ENCODE results near the gene ANO7.

The ANO7 gene

DNA sequence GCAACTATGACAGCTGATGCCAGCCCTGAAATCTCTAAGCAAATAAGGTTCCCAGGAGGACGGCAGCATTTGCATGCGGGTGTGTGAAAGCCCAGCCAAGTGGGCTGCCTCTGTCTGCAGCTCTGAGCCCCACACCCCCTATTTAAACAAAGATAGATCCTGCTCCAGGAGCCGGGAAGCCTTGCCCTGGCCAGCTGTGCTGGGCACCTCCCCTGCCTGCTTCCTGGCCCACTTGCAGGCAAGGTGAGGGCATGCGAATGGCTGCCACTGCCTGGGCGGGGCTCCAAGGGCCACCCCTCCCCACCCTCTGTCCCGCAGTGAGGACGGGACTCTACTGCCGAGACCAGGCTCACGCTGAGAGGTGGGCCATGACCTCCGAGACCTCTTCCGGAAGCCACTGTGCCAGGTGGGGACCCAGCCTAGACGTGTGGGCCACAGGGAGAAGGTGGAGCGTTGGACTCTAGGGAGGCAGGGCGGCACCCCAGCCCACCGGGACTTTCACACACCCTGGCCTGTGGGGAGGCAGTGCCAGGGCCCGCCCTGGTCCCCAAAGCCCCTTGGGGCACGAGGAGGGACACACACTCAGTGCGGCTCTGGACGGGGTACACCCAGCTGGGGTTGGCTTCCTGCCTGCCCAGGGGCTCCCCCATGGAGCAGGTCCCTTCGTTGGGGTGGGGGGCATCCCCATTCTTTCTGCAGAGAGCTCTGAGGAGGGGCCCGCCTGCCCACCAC, at the start of gene ANO7:
ANO7 (plus strand) TSS at position 317 of the 732 bp plus-strand sequence. CDS start 1,387 bp downstream, outside the sequence.
- no peak for DNase-seq (ENCODE audit: low read depth in 2 of 2)

- no peak for DNase-seq (ENCODE audit: low read depth in 2 of 2)
Observed at GRCh38 chr2:241139531-241140444, 48.7 kb upstream of the ANO7 start.

GRCh38 chr2:241140445-241140840, 48.0 kb upstream of the ANO7 start:
- no peak for DNase-seq (ENCODE audit: low read depth in 2 of 2)

DNA sequence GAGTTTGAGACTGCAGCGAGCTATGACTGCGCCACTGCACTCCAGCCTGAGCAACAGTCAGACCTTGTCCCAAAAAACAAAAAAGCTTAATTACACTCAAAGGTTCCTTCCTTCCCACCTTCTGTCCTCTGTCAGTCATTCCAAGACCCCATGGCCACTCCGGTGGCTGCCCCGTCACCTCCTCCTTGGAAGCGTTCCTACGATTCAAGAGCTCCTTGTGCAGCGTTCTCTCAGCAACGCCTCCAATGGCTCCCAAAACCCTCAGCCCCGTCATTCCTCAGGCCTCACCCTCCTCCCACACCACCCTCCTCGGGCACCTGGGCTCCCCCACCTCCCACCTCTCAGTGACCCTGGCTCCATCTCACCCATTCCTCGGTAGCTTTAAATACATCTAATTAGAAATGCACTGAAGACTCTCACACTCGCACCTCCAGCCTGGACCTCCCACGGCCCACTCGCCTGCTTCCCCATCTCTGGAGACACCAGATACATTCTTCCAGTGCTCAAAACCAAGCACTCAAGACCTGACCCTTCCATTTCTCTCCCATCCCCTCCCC, 47.2 kb upstream of the ANO7 start:
- no peak for DNase-seq (ENCODE audit: low read depth in 2 of 2)

GRCh38 chr2:241142063-241142462, 46.4 kb upstream of the ANO7 start:
- no peak for DNase-seq (ENCODE audit: low read depth in 2 of 2)

DNA sequence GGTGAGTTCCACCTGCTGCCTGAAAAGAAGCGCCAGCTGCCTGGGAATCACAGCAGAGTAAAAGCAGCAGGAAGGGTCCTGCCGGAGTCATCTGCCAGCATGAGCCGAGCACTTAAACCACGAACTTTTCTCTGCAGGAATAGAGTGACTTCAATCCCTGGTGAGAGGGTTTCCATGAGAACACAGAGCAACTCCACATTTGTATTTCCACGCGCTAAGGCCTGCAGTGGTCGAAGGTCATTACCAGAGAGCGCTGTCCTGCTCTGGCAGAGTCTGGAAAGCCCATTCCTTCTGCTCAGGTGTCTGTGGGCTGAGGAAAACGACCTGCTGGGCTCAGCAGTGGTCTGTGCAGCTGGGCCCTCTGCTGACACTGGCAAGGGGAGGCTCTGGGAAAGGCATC, 45.9 kb upstream of the ANO7 start:
- no peak for DNase-seq (ENCODE audit: low read depth in 2 of 2)

DNA sequence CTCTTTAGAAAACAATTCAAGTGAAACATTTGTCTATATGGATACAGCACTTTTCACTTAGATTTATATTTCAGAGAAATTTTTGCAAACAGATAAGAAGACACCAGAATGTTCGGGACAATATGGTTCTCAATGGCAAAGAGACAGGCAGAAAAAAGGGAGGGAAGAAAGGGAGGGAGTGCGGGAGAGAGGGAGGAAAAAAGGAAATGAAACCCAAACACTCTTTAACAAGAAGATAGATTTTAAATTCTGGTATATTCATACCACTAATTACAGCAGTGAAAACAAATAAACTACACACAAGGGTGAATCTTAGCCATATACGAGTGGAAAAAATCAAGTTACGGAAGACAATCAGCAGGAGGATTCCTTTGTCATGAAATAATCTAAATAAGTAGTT, 42.2 kb upstream of the ANO7 start:
- no peak for DNase-seq (ENCODE audit: low read depth in 2 of 2)

DNA sequence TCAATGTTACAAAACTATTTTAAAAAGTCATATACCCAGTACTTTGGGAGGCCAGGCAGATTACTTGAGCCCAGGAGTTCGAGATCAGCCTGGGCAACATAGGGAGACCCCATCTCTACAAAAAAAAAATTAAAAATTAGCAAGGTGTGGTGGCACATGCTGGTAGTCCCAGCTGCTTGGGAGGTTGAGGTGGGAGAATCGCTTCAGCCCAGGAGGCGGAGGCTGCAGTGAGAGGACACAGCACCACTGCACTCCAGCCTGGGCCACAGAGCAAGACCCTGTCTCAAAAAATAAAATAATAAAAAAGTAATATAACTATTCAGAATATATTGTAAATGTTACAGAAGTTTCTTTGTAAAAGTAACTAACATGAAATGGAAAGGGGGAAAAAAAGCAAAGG, 41.1 kb upstream of the ANO7 start:
- no peak for DNase-seq (ENCODE audit: low read depth in 2 of 2)

GRCh38 chr2:241148239-241148638, 40.2 kb upstream of the ANO7 start:
- DNase-seq (ENCODE audit: low read depth in 2 of 2) = no peak

- DNase-seq (ENCODE audit: low read depth in 2 of 2) = peak; percentile 78 to 83
Observed at GRCh38 chr2:241148891-241149674, 39.4 kb upstream of the ANO7 start, which contains the start of gene PASK. Gene PASK, minus strand, starts transcription at chr2:241149472. Its CDS starts 6,440 bp downstream, at chr2:241143032.

- DNase-seq (ENCODE audit: low read depth in 2 of 2) = no peak
Observed at GRCh38 chr2:241149675-241149924, 38.9 kb upstream of the ANO7 start.

DNA sequence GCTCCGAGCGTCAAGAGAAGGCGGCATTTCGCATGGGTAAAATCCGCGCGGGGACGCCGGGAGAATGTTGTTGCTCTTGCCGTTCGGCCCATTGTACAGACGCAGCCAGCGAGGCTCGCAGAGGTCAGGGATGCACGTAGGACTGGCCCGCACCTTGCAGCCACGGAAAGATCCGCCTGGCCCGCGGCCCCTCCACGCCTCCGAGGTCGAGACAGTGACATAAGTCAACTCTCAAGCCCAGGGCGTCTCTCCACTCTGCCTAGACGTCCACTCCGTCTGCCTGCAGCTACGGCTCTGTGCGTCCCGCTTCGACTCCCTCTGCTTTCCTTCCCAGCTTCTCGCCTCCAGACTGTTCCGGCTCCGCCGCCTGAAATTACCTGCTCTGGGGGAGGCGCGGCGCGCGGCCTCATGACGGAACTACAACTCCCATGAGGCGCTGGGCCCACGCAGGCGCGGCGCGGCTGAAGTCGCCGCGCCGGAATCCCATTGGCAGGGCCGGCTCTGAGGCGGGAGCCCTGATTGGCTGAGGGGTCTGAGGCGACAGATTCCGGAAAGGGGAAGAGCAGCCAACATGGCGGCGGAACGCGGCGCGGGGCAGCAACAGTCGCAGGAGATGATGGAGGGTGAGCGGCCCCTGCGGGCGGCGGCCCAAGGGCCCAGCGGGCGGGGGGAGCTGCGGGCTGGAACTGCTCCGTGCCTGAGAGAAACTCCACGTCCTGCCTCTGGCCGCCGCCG, 38.4 kb upstream of the ANO7 start, which contains the start of gene PPP1R7:
PPP1R7 (plus strand) TSS at position 543 of the 735 bp plus-strand sequence; CDS start at position 572, 29 bp downstream.
- DNase-seq (ENCODE audit: low read depth in 2 of 2) = peak; percentile 83 to 85

DNA sequence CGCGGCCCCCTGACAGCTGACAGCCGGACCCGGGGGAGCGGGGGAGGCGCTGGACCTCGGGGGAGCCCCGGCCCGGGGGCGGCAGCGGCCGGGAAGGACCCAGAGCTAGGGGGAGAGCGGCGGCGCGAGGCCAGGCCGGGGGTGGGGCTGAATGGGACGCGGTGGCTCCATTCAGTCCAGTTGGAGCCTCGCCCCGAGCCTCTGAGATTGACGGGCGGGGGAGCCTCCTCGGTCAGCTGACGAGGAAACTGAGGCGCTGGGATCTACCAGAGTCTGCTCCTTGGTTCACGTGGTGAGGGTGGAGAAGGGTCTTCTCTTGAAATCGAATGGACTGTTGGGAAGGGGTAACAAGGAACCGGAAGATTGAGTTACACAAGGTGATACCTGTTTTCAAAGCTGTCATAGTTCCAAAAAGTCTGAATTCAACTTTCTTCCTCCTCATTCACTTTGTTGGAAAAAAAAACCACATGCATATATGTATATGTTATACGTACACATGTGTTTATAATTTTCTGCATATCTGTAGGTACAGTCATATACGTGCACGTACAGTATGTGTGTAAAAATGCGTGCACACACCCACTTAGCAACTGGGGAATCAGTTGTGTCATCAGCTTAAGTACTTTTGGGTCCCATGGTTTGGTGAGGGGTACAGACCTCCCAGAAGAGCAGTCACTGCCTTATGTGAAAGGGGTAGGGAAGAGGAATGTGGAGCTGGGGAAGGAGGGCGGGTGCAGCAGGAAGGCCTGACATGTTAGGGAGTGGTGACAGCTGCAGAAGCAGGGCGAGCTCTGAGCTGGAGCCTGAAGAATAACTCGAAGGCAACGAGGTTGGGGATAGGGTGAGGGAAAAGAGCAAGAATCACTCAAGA, 37.6 kb upstream of the ANO7 start:
- no peak for DNase-seq (ENCODE audit: low read depth in 2 of 2)

DNA sequence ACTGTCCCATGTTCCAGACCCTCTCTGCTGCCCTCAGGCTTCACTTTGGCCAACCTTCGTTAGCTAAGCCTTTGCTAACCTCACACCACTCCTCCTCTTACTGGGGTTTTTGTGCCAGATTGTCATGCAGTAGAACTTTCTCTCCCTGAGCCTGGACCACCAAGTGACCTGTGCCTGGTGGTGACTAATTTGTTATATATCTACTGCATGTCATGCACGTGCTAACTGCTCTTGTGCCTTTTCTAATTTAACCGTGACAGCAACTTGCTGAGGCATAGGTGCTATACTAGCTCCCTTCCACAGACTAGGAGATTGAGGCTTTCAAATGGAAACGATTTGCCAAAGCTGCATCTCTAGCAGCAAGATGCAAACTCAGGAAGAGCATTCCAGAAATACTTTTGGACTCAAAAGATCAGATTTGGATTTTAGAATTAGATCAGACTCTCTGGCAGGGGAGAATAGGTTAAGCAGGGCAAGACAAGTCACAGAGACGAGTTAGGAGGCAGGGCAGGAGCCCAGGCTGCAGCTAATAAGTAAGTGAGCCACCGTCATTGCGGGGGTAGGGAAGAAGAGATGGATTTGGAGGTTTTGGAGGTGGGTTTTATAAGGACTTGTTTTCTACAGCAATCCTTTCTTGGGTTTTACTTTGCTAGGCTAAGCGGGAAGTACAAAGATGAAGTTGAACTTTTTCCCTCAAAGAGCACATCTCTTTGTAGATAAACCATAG, 36.4 kb upstream of the ANO7 start:
- no peak for DNase-seq (ENCODE audit: low read depth in 2 of 2)

DNA sequence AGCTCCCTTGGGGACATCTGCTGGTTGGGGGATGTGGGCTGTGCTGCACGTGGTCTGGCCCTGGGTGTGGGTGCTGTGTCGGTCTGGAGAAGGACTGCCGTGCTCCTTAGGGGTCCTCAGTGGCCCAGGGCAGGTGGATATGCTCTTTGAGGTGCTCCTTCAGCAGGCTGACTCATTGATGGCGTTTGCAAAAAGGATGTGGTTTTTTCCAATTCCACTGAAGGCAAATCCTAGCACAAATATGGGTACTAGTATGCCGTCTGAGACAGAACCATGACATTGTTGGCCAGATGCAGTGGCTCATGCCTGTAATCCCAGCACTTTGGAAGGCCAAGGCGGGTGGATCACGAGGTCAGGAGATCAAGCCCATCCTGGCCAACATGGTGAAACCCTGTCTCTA, 34.9 kb upstream of the ANO7 start:
- no peak for DNase-seq (ENCODE audit: low read depth in 2 of 2)

DNA sequence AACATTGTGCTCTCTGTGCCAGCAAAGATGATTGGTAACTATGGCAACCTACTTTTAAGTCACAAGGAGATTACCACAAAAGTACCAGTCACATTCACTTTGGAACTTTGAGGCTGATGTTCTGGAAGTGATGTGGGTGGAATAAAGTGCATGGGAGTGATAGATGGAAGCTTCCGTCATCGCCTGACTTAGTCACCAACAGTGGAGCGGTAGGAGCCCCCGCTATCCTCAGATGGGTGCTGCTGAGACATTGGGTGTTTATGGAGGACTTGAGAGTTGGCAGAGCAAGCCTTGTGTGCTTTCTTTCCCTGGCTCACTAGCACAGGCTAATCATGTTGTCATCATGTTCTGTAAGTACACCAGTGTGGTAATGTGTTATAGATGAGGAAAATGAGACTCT, 33.6 kb upstream of the ANO7 start:
- DNase-seq (ENCODE audit: low read depth in 2 of 2) = no peak

DNA sequence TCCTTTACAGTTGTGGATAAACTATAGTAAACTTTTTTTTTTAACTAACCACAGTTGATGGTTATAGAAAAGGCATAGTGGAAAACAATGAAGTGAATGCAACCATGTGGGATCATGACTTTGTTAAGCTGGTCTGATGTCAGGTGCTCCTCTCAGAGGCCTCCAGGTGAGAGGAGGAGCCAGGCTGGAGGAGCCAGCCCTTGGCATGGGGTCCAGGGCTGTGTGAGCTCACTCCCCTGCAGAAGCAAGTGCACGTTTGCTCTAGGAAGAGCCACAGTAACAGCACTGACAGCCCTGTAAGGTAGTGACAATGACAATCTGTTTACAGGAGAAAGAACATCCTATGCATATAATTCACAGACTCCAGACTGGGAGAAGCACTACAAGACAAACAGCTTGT, 32.5 kb upstream of the ANO7 start:
- no peak for DNase-seq (ENCODE audit: low read depth in 2 of 2)

DNA sequence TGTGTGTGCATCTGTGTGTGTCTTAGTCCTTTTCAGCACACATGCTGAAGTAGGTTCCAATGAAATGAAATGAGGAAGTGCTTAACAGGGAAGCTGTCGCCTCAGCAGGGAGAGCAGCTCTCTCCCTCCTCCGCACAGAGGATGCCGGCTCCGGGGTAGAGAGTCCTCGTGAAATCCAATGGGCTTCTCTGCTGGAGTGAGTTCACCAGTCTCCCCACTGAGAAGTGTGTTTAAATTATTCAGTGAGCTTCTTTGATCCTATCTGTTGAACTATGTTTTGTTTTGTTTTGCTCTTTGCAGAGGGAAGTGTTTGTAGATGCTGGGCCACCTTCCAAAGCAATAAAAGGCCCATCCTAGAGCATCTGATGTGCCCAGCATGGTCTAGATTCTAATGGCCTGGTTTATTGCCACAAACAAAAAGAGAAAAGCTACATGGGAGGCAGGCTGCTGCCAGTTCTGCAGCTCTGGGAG, 31.5 kb upstream of the ANO7 start:
- no peak for DNase-seq (ENCODE audit: low read depth in 2 of 2)

DNA sequence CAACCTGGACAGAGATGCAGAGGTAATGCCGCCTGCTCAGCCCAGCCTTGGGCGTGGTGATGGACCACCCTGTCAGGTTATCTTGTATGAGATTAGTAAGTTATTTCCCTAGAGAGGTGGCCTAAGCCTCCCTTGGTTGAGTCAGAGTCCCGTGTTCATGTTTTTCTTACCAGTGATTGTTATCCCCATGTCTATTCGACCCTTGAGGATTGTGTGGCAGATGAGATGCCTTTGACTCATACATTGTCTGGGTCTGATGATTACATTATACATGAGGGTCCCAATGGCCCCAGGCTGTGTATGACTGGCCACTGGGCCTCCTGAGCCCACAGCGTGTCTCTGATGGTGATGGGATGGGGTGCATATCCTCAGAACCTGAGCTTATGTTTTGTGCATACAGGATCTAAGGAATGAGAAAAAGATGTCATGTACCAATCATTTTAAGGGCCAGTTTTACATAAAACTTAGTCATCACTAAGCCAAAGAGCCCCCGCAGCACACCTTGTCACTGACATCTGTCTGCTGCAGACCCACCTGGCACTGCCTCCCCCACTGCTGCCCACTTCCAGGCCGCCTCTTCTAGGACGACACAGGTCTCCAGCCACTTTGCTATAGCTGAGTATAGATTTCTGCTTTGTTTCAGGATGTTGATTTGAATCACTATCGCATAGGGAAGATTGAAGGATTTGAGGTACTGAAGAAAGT, 30.5 kb upstream of the ANO7 start:
- no peak for DNase-seq (ENCODE audit: low read depth in 2 of 2)
